Measurements from ENCODE around the gene XCR1. TPM values are rescaled to one million over a fixed set of nuclear protein-coding genes. Genes with fewer than 3 reads are reported as not detected.

Gene XCR1
- total and polyA plus RNA-seq, 9 of the 15 experiments (the other 6 are each of a cell fraction or from before 2014, with no cell fraction given) = not detected

GRCh38 chr3:46022909-46023785, 4.1 kb downstream of the XCR1 start (continued):
- TF ChIP-seq SNAPC5 (CRISPR knock-in tag; IDR thresholded peaks at IDR 0.05) (no peak), KDM2B (CRISPR knock-in tag; IDR thresholded peaks at IDR 0.05) (no peak), FOXP1 (CRISPR knock-in tag; IDR thresholded peaks at IDR 0.05) (no peak), MEF2A (IDR thresholded peaks at IDR 0.05; ENCODE audit: control insufficient read depth, low read depth, low read length) (no peak), MLX (CRISPR knock-in tag; conservative IDR thresholded peaks at IDR 0.05) (no peak), RAD51 (IDR thresholded peaks at IDR 0.05; ENCODE audit: borderline replicate concordance, low read depth) (no peak), NONO (IDR thresholded peaks at IDR 0.05; ENCODE audit: low read depth in 2 of 2, low read length in 1 of 2) (no peak), NKRF (IDR thresholded peaks at IDR 0.05; ENCODE audit: borderline replicate concordance) (no peak), POLR2H (tag; IDR thresholded peaks at IDR 0.05; ENCODE audit: low read depth) (peak; percentile 76), ZBTB2 (IDR thresholded peaks at IDR 0.05) (0 out of 2 replicates have a peak, but pooled peaks have one; percentile 52), ELK3 (CRISPR knock-in tag; IDR thresholded peaks at IDR 0.05) (no peak), NCOA6 (IDR thresholded peaks at IDR 0.05) (peak; percentile 65; the same call in 1 of the 2 replicates), ZBTB33 (CRISPR knock-in tag; IDR thresholded peaks at IDR 0.05) (no peak), EGR1 (conservative IDR thresholded peaks at IDR 0.05) (peak; percentile 40; the same call in 1 of the 2 replicates), TEAD1 (CRISPR knock-in tag; IDR thresholded peaks at IDR 0.05) (no peak), HMG20B (CRISPR knock-in tag; IDR thresholded peaks at IDR 0.05) (no peak), KAT2B (IDR thresholded peaks at IDR 0.05; ENCODE audit: low read depth, low read length) (no peak), STAG1 (CRISPR knock-in tag; IDR thresholded peaks at IDR 0.05; ENCODE audit: borderline replicate concordance) (no peak)

All from K562 (cell line).